ENCODE measurements around the gene PI4K2A.
A peak's percentile ranks its signal among the peaks of the same experiment; 100 is the strongest.

PI4K2A gene

GRCh38 chr10:97640174-97640867 lies at the start of gene PI4K2A:
PI4K2A (plus strand) TSS chr10:97640671; CDS start chr10:97640743, 72 bp downstream.
- DNase-seq = peak; percentile 93

- no peak for DNase-seq
These were observed 49.5 kb upstream of the PI4K2A start for GRCh38 chr10:97590748-97591495.

GRCh38 chr10:97593421-97593820 lies 47.0 kb upstream of the PI4K2A start:
- DNase-seq = no peak

DNA sequence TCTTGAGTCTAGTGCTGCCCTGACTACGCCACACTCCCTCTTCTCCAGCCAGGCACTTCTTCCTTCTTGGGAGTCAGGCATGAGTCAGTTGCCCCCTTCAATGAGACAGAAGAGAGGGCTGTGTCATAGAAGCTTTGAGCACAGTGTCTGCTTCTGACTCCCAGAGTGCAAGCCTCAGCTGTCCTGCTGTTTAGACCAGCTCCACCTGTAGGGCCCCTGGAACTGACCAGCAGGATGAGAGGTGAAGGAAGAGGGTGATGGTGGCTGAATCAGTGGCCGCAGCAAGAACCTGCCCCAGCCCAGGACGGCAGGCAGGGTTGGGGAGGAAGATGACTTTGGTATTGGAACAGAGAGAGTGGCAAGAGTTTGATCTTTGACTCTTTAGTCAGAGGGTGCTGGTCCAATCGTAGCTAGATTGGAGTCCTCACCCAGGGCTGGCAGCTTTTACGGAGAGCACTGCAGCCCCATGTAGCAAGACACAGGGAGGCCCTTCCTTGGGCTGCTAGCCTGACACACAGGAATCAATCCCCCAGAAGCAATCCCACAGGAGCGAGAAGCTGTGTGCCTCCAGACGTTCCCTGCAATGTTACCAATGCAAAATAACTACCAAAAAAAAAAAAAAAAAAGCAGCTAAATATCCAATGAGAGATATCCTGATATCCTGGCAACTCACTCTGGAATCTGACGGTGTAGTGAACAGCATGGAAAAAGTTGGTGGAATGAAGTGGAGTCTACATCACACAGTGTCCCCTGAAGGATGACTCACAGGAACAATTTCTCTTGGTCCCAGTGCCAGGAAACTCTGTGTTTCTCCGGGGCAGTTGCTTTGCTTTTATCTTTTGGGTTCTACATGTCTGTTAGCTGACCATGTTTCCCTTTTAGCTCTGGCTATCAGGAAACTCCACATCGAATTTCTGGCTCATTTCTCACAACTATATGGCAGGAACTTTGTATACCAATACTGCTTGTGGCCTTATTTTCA lies 44.1 kb upstream of the PI4K2A start:
- no peak for DNase-seq

DNA sequence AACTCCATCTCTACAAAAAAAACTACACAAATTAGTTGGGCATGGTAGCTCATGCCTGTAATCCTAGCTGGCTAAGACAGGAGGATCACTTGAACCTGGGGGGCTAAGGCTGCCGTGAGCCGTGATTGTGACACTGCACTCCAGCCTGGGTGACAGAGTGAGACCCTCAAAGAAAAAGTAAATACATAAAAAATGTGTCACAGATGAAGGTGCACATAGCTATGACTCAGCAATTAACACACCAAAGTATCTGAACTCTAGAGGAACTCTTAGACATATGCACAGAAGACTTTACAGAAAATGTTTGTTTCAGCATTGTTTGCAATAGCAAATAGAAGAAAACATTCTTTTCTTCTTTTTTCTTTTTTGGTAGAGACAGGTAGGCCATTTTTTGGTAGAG lies 42.7 kb upstream of the PI4K2A start:
- no peak for DNase-seq

DNA sequence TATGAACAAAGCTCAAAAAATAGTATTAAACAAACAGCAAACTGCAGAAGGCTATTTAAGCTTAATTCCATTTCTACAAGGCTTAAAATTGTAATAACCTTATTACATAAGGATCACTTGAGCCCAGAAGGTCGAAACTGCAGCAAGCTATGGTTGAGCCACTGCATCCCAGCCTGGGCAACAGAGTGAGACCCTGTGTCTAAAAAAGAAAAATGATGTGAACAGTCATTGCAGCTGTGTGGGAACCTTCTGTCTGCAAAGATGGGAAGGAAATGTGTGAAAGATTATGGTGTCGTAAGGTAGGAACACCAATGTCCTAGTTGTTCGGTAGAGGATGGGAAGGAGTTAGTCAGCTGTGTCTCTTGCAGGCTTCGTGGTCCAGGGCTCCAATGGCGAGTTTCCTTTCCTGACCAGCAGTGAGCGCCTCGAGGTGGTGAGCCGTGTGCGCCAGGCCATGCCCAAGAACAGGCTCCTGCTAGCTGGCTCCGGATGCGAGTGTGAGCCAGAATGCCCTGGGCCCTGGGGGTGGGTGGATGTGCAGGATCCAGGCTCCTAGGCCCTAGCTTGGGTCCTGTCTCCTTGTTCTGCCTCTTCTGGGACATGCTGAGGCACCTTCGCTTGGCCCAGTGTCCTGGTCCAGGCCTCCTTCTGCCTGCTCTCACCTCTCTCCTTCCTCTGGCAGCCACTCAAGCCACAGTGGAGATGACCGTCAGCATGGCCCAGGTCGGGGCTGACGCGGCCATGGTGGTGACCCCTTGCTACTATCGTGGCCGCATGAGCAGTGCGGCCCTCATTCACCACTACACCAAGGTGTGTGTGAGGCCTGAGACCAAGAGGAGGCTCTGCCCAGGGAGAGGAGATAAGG lies 41.8 kb upstream of the PI4K2A start:
- DNase-seq = no peak

GRCh38 chr10:97599272-97599619 lies 41.2 kb upstream of the PI4K2A start:
- no peak for DNase-seq

- DNase-seq = no peak
These were observed 39.9 kb upstream of the PI4K2A start for GRCh38 chr10:97600616-97601015.

DNA sequence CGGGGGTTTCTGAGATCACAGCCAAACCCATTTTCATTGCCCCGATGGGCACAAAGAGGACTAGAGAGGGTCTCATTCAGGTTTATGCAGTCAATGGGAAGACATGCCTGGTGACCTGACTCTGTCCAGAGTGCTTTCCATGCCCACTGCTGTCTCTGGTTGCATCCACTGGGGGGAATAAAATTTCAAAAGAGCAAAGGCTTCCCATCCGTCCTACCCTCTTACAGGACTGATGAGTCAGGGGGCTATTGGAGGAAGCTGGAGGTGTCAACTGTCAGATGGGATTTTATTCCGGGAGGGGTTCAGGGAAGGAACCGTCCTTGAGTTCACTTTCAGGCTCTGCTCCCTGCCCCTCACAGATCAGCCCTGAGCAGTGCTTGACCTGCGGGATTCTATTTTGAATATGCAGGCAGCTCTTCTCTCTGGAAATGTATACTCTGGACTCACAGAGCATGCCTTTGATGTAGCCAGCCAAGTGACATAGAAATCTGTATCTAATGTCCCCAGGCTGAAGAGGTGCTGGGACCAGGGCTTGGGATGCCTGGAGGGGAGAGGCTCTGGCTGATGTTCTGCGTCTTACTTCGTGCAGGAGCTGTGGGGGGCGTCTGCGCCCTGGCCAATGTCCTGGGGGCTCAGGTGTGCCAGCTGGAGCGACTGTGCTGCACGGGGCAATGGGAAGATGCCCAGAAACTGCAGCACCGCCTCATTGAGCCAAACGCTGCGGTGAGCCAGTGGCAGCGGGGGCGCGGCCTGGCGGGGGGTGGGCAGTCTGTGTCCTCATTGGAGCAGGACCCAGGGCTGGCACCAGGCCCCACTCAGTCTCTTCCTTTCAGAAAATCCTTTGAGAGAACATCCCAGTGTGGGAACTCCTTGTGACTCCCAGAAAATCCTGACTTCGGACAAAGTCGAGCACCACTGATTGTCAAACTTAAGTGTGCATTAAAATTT lies 38.9 kb upstream of the PI4K2A start:
- no peak for DNase-seq

- DNase-seq = no peak
These were observed 33.3 kb upstream of the PI4K2A start for GRCh38 chr10:97607095-97607636.

- DNase-seq = no peak
These were observed 31.4 kb upstream of the PI4K2A start for GRCh38 chr10:97608991-97609561.

- no peak for DNase-seq
These were observed 29.0 kb upstream of the PI4K2A start for GRCh38 chr10:97611473-97611872.

GRCh38 chr10:97612386-97612785 lies 28.1 kb upstream of the PI4K2A start:
- DNase-seq = no peak

DNA sequence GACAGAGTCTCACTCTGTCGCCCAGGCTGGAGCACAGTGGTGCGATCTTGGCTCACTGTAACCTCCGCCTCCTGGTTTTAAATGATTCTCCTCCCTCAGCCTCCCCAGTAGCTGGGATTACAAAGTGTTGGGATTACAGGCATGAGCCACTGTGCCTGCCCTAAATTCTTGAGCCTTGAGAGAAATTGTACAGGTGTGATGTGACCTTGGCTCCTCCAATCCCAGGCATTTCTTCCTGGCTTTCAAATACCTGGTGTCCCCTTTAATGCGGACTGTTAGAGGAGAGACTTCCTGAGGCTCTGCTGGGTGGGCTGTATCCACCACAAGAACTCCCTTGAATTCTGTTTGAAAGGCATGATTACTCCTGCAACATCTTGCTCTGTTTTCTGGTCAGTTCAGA lies 22.2 kb upstream of the PI4K2A start:
- no peak for DNase-seq

DNA sequence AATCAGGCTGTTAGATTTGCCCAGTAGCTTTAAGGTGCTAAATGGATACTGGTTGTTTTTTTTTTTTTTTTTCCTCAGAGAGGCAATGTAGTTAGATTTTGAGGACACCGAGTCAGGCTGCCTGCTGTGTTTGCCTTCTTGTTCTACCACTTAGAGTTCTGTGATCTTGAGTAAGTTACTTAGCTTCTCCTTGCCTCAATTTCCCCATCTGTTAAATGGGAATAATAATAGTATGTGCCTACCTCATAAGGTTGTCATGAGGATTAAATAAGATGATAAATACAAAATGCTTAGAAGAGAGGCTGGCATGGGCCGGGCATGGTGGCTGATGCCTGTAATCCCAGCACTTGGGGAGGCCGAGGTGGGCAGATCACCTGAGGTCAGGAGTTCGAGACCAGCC lies 21.7 kb upstream of the PI4K2A start:
- no peak for DNase-seq

- no peak for DNase-seq
These were observed 17.2 kb upstream of the PI4K2A start for GRCh38 chr10:97623277-97623676.

- no peak for DNase-seq
These were observed 12.7 kb upstream of the PI4K2A start for GRCh38 chr10:97627731-97628130.

DNA sequence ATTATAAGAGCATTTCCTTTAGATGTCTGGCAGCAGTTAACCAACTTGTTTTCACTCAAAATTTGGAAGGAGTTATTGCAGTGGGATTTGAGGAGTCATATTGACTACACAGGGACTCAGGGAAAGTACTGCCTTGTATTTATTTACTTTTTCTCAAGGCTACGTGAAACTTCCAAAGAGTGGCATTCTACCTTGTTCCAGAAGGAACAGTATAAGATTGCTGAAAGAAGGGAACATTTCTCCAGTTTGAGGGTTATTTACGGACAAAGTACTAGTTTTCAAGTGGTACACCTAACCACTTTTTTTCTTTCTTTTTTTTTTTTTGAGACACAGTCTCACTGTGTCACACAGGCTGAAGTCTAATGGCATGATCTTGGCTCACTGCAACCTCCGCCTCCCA lies 12.2 kb upstream of the PI4K2A start:
- DNase-seq = no peak

- DNase-seq = no peak
These were observed 11.2 kb upstream of the PI4K2A start for GRCh38 chr10:97629289-97629688.

GRCh38 chr10:97631098-97631497 lies 9.4 kb upstream of the PI4K2A start:
- no peak for DNase-seq

Data from NCI-H2029 (cell line).